ENCODE data around the gene CAB39L.

- no peak for TF ChIP-seq KDM1A (IDR thresholded peaks at IDR 0.05)
- no peak for TF ChIP-seq PHF20 (IDR thresholded peaks at IDR 0.05; ENCODE audit: partially characterized antibody)
- TF ChIP-seq ZNF274 (IDR thresholded peaks at IDR 0.05; ENCODE audit: borderline replicate concordance, low read depth, low read length) = no peak
- TF ChIP-seq FOS (IDR thresholded peaks at IDR 0.05; ENCODE audit: extremely low read depth, insufficient read length) = no peak
- no peak for TF ChIP-seq ZNF407 (IDR thresholded peaks at IDR 0.05; ENCODE audit: low read depth)
- no peak for TF ChIP-seq HNRNPK (IDR thresholded peaks at IDR 0.05; ENCODE audit: low read depth, low read length, poor library complexity, severe bottlenecking)
- no peak for TF ChIP-seq SMARCA5 (IDR thresholded peaks at IDR 0.05)
- TF ChIP-seq RAD21 (CRISPR knock-in tag; conservative IDR thresholded peaks at IDR 0.05 in 1 of 2, IDR thresholded peaks at IDR 0.05 in 1 of 2) = no peak
Measured at GRCh38 chr13:49342454-49342853, 101.4 kb downstream of the CAB39L start.

All from K562 (cell line).